Nucleus accumbens (tissue), 56 donors: ENCODE measurements around the gene PKD1L1.
A peak's percentile ranks its signal among the peaks of the same experiment; 100 is the strongest.
"Not testable (repeated sequence)": the region's sequence is repeated elsewhere in the genome, so short reads cannot be mapped to it uniquely, and the experiment has no call there.

Source experiments
- DNase-seq, 56 donors: peaks; one replicate each; lab custom pipeline; 2025; lab: John Stamatoyannopoulos, UW

Gene PKD1L1

GRCh38 chr7:47777531-47778152 is 170.6 kb downstream of the PKD1L1 start:
- no peak for DNase-seq

GRCh38 chr7:47776335-47776734 is 171.9 kb downstream of the PKD1L1 start:
- DNase-seq: no peak

GRCh38 chr7:47775238-47775637 is 173.0 kb downstream of the PKD1L1 start:
- DNase-seq: no peak

GRCh38 chr7:47772492-47772891 is 175.8 kb downstream of the PKD1L1 start:
- DNase-seq: no peak

GRCh38 chr7:47771990-47772360 is 176.3 kb downstream of the PKD1L1 start:
- DNase-seq: no peak

- DNase-seq: peak in 6 of 56 donors; percentile 1 to 36 (median 12)
These were observed 176.8 kb downstream of the PKD1L1 start for GRCh38 chr7:47771336-47771989.

GRCh38 chr7:47766126-47766525 is 182.1 kb downstream of the PKD1L1 start:
- DNase-seq: no peak

- no peak for DNase-seq
These were observed 182.8 kb downstream of the PKD1L1 start for GRCh38 chr7:47765373-47765979.

GRCh38 chr7:47764746-47765145 is 183.5 kb downstream of the PKD1L1 start:
- no peak for DNase-seq

- DNase-seq: no peak
These were observed 184.9 kb downstream of the PKD1L1 start for GRCh38 chr7:47763063-47763974.

- DNase-seq: no peak
These were observed 185.6 kb downstream of the PKD1L1 start for GRCh38 chr7:47762746-47763062.

GRCh38 chr7:47762207-47762606 is 186.1 kb downstream of the PKD1L1 start:
- no peak for DNase-seq

GRCh38 chr7:47759056-47759706 is 189.1 kb downstream of the PKD1L1 start:
- DNase-seq: no peak

GRCh38 chr7:47758546-47758945 is 189.7 kb downstream of the PKD1L1 start:
- no peak for DNase-seq

GRCh38 chr7:47757921-47758411 is 190.3 kb downstream of the PKD1L1 start:
- DNase-seq: no peak

GRCh38 chr7:47756636-47757035 is 191.6 kb downstream of the PKD1L1 start:
- DNase-seq: no peak

- DNase-seq: no peak
These were observed 193.0 kb downstream of the PKD1L1 start for GRCh38 chr7:47755248-47755647.

- not testable (repeated sequence) for DNase-seq
These were observed 196.5 kb downstream of the PKD1L1 start for GRCh38 chr7:47751724-47752123.

- DNase-seq: no peak
These were observed 197.2 kb downstream of the PKD1L1 start for GRCh38 chr7:47751043-47751442.

GRCh38 chr7:47748041-47748440 is 200.2 kb downstream of the PKD1L1 start:
- DNase-seq: no peak
